Naive B cell (primary cell): ENCODE results near the gene DLG4. TPM values are rescaled to one million over a fixed set of nuclear protein-coding genes. Genes with fewer than 3 reads are reported as not detected.

Experiments
- ATAC-seq, 2 donors: fragments of 150-1000 bp; cut with Tn5 transposase; 2 replicates each; pipeline ENCODE4 v1.10.0; 2021; ENCODE audit warnings: low read depth in 2 of 2, mild to moderate bottlenecking in 2 of 2, moderate library complexity in 2 of 2
- DNase-seq: peaks from one replicate; pipeline ENCODE4 v3.0.0; 2022
- H3K27ac Mint-ChIP-seq, 6 donors: one replicate each; pipeline ENCODE4 v1.8.0; 2020 to 2022; ENCODE audit warnings: mild to moderate bottlenecking in 6 of 6, mixed read lengths in 6 of 6, moderate library complexity in 5 of 6, inconsistent platforms in 2 of 6
- H3K27me3 Mint-ChIP-seq, 3 donors: one replicate each; pipeline ENCODE4 v1.8.0; 2021 to 2022; ENCODE audit warnings: mixed read lengths in 3 of 3, mild to moderate bottlenecking in 1 of 3
- H3K36me3 Mint-ChIP-seq, 2 donors: one replicate each; pipeline ENCODE4 v1.8.0; 2020 to 2022; ENCODE audit warnings: mixed read lengths in 2 of 2, inconsistent platforms in 1 of 2, mild to moderate bottlenecking in 1 of 2
- H3K4me1 Mint-ChIP-seq, 3 donors: one replicate each; pipeline ENCODE4 v1.8.0; 2020 to 2022; ENCODE audit warnings: mixed read lengths in 3 of 3, inconsistent platforms in 1 of 3, mild to moderate bottlenecking in 1 of 3, moderate library complexity in 1 of 3
- H3K4me3 Mint-ChIP-seq, 8 donors: one replicate each; pipeline ENCODE4 v1.8.0; 2020 to 2022; ENCODE audit warnings: mild to moderate bottlenecking in 8 of 8, mixed read lengths in 8 of 8, moderate library complexity in 8 of 8, inconsistent platforms in 2 of 8
- H3K9me3 Mint-ChIP-seq, 7 donors: one replicate each; pipeline ENCODE4 v1.8.0; 2020 to 2022; ENCODE audit warnings: mixed read lengths in 7 of 7, mild to moderate bottlenecking in 5 of 7, inconsistent platforms in 2 of 7, moderate library complexity in 1 of 7
- polyA plus RNA-seq, 6 donors: library from polyadenylated mRNA; unstranded; fragments of 300-500 nt; fragmentation: Illumina TruSeq; gene quantifications; one replicate each; pipeline ENCODE4 v1.2.3, GENCODE V29; 2021; ENCODE audit warnings: low read depth in 6 of 6

Gene DLG4
- polyA plus RNA-seq, 6 donors from 2014 or later: 0.06 to 0.29 (median 0.22) TPM; not detected in 1

DNA sequence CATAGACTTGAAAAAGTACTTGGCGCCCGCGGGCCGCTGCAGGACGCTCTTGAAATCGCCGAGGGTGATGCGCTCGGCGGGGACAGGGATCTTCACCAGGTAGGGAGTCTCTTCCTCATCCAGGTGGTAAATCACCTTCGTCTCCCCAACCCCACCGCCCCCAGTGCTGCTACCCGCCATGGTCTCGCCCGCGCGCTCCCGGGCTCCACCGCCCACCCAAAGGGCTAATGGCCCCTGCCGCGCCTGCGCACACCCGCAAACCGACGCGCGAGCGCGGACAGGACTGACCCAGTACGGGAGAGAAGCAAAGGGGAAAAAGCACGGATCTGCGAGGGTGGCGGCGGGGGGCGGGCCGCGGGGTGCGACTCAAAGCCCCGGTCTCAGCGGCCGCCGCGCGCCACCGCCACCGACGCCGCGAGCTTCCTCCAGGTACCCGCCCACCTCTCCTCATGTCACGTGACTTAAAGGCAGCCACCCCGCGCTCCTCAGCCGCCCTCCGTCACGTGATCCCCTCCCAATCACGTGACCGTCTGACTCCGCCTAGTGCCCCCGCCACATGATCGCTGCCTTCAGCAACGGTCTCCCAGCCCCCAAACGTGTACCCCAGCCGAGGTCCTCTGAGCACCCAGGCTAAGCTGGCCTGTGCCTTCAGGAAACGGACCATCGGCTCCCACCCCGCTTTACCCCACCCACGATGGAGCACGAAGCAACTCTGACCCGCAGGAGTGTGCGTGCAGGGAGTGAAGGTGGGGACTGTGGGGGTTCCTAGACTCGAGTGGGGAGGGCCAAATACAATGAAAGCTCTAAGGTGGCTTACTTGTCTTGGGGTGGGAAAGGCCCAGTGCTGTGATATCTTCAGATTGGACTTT, 14.7 kb upstream of the DLG4 start, which contains the start of gene DVL2:
Gene DVL2 (minus strand): TSS at position 435 of the 869 bp plus-strand sequence. CDS start 255 bp downstream, at position 180.
- ATAC-seq (peak; percentile 60 to 65), DNase-seq (peak; percentile 95)
- Mint-ChIP-seq H3K4me3 (peak within 1 kb of the TSS; percentile 84 to 97 (median 92)), H3K4me1 (peaks cover 52 to 56% (median 52%) of the 10 kb centered on the region in 3 donors), H3K9me3 (no peaks in the 10 kb centered on the region), H3K27me3 (no peaks in the 10 kb centered on the region), H3K36me3 (peaks cover 0 to 8% of the 10 kb centered on the region in 2 donors), H3K27ac (peak within 1 kb of the TSS; percentile 61 to 97 (median 94))

GRCh38 chr17:7233701-7234082, 14.1 kb upstream of the DLG4 start:
- peak overlapping the region in 5 of 6 donors; percentile 81 to 97 (median 92) for H3K27ac Mint-ChIP-seq
- DNase-seq (no peak), ATAC-seq (peak in 1 of 2 donors; percentile 2)
- H3K27me3 Mint-ChIP-seq: no peaks in the 10 kb centered on the region
- H3K4me1 Mint-ChIP-seq: peaks cover 51 to 56% (median 52%) of the 10 kb centered on the region in 3 donors
- no peaks in the 10 kb centered on the region for H3K9me3 Mint-ChIP-seq
- peaks cover 0 to 8% of the 10 kb centered on the region in 2 donors for H3K36me3 Mint-ChIP-seq
- peak overlapping the region; percentile 84 to 97 (median 92) for H3K4me3 Mint-ChIP-seq

GRCh38 chr17:7232114-7232513, 12.5 kb upstream of the DLG4 start:
- H3K27ac Mint-ChIP-seq: peak overlapping the region in 1 of 6 donors; percentile 12
- DNase-seq (no peak), ATAC-seq (no peak)
- no peaks in the 10 kb centered on the region for H3K9me3 Mint-ChIP-seq
- H3K27me3 Mint-ChIP-seq: no peaks in the 10 kb centered on the region
- peaks cover 0 to 14% of the 10 kb centered on the region in 2 donors for H3K36me3 Mint-ChIP-seq
- H3K4me3 Mint-ChIP-seq: peak overlapping the region in 3 of 8 donors; percentile 8 to 23 (median 12)
- peaks cover 43 to 53% (median 48%) of the 10 kb centered on the region in 3 donors for H3K4me1 Mint-ChIP-seq

DNA sequence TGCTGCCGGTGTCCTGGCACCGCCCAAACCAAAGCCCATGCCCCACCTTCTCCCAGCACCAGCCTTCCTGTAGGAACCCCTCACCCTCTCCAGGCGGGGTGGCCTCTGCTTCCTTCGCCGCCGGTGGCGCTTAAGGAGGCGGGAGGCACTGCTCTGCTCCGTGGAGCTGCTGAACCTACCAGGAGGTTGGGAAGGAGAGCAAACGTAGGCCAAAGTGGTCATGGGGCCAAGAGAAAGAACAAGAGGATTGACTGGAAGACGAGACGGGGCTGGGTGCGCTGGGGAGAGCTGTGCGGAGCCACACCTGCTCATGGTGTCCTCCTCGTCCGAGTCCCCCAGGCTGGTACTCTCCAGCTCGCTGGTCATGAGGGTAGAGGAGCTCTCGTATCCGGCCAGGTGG, 9.9 kb upstream of the DLG4 start:
- Mint-ChIP-seq H3K27me3 (no peaks in the 10 kb centered on the region), H3K4me1 (peaks cover 23 to 26% (median 25%) of the 10 kb centered on the region in 3 donors), H3K9me3 (no peaks in the 10 kb centered on the region), H3K4me3 (no peak overlapping the region), H3K27ac (no peak overlapping the region), H3K36me3 (peaks cover 0 to 9% of the 10 kb centered on the region in 2 donors)
- no peak for DNase-seq
- ATAC-seq: no peak

- Mint-ChIP-seq H3K36me3 (peaks cover 0 to 9% of the 10 kb centered on the region in 2 donors), H3K27me3 (no peaks in the 10 kb centered on the region), H3K27ac (no peak overlapping the region), H3K9me3 (no peaks in the 10 kb centered on the region), H3K4me3 (no peak overlapping the region), H3K4me1 (peaks cover 21% of the 10 kb centered on the region in 3 donors)
- DNase-seq: no peak
- no peak for ATAC-seq
Measured at GRCh38 chr17:7228920-7229319, 9.3 kb upstream of the DLG4 start.

GRCh38 chr17:7226721-7227710, 7.4 kb upstream of the DLG4 start:
- Mint-ChIP-seq H3K9me3 (no peaks in the 10 kb centered on the region), H3K36me3 (peaks cover 0 to 9% of the 10 kb centered on the region in 2 donors), H3K4me3 (peak overlapping the region in 1 of 8 donors; percentile 6), H3K4me1 (peaks cover 3 to 6% (median 6%) of the 10 kb centered on the region in 3 donors), H3K27me3 (no peaks in the 10 kb centered on the region), H3K27ac (no peak overlapping the region)
- DNase-seq (no peak), ATAC-seq (no peak)

DNA sequence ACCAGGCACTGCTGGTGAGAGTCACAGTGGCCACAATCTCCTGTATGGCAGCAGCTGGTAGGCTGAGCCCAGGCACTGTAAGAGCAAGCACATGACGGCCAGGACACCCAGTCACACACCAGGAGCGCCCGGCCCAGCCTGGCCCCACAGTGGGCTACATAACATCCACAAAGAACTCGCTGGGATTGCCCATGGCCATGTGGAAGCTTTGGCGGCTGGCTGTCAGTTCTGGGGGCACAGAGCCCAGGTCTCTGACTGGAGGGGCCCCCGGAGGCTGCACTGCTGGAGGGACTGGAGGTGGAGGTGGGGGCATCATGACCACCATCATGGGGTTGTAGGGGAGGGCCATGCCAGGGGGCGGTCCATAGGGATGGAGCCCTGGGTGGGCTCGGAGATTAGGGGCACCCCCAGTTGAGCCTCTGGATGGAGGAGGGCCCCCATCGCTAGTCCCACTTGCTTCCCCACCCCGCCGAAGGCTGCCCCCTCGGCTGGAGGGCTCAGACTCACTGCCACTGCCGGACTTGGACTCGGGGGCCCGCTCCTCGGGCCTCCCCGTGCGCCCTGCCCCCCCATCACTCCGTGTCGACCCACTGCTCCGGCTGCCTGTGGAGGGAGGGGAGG, 6.2 kb upstream of the DLG4 start:
- no peak overlapping the region for H3K27ac Mint-ChIP-seq
- ATAC-seq (no peak), DNase-seq (no peak)
- peaks cover 0 to 9% of the 10 kb centered on the region in 2 donors for H3K36me3 Mint-ChIP-seq
- no peaks in the 10 kb centered on the region for H3K27me3 Mint-ChIP-seq
- H3K4me3 Mint-ChIP-seq: no peak overlapping the region
- H3K4me1 Mint-ChIP-seq: peaks cover 6 to 14% (median 8%) of the 10 kb centered on the region in 3 donors
- H3K9me3 Mint-ChIP-seq: no peaks in the 10 kb centered on the region

DNA sequence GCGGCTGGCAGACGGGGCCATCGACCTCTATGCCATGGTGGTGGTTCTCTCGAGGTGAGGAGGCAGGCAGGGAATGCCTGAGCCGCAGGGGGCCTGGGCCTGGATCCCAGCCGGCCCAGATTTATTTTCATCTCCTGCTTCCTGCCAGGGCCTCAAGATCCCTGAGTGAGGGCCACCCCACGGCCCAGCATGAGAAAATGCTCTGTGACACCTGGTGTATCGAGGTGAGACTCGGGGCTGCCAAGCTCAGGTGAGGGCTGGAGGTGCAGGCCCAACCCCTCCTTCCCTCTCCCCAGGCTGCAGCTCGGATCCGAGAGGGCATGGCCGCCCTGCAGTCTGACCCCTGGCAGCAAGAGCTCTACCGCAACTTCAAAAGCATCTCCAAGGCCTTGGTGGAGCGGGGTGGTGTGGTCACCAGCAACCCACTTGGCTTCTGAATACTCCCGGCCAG, 5.0 kb upstream of the DLG4 start:
- Mint-ChIP-seq H3K36me3 (peaks cover 0 to 9% of the 10 kb centered on the region in 2 donors), H3K9me3 (no peaks in the 10 kb centered on the region), H3K27me3 (no peaks in the 10 kb centered on the region), H3K4me1 (peaks cover 14 to 23% (median 14%) of the 10 kb centered on the region in 3 donors), H3K4me3 (peak overlapping the region in 1 of 8 donors; percentile 42), H3K27ac (no peak overlapping the region)
- ATAC-seq: no peak
- DNase-seq: no peak

- no peak for ATAC-seq
- H3K9me3 Mint-ChIP-seq: no peaks in the 10 kb centered on the region
- no peaks in the 10 kb centered on the region for H3K27me3 Mint-ChIP-seq
- H3K4me3 Mint-ChIP-seq: peak overlapping the region in 1 of 8 donors; percentile 6
- peaks cover 18 to 28% (median 20%) of the 10 kb centered on the region in 3 donors for H3K4me1 Mint-ChIP-seq
- H3K36me3 Mint-ChIP-seq: peaks cover 0 to 9% of the 10 kb centered on the region in 2 donors
- no peak overlapping the region for H3K27ac Mint-ChIP-seq
- no peak for DNase-seq
Measured at GRCh38 chr17:7224110-7224509, 4.5 kb upstream of the DLG4 start.

- DNase-seq: no peak
- no peak for ATAC-seq
- no peak overlapping the region for H3K4me3 Mint-ChIP-seq
- H3K4me1 Mint-ChIP-seq: peaks cover 22 to 36% (median 26%) of the 10 kb centered on the region in 3 donors
- peaks cover 0 to 9% of the 10 kb centered on the region in 2 donors for H3K36me3 Mint-ChIP-seq
- peak overlapping the region in 1 of 6 donors; percentile 6 for H3K27ac Mint-ChIP-seq
- no peaks in the 10 kb centered on the region for H3K9me3 Mint-ChIP-seq
- no peaks in the 10 kb centered on the region for H3K27me3 Mint-ChIP-seq
Measured at GRCh38 chr17:7223375-7223774, 3.7 kb upstream of the DLG4 start.

- H3K36me3 Mint-ChIP-seq: peaks cover 0 to 4% of the 10 kb centered on the region in 2 donors
- H3K27ac Mint-ChIP-seq: no peak overlapping the region
- DNase-seq (no peak), ATAC-seq (no peak)
- no peaks in the 10 kb centered on the region for H3K9me3 Mint-ChIP-seq
- peaks cover 22 to 40% (median 31%) of the 10 kb centered on the region in 3 donors for H3K4me1 Mint-ChIP-seq
- peak overlapping the region in 1 of 8 donors; percentile 38 for H3K4me3 Mint-ChIP-seq
- no peaks in the 10 kb centered on the region for H3K27me3 Mint-ChIP-seq
Measured at GRCh38 chr17:7222972-7223292, 3.3 kb upstream of the DLG4 start.

DNA sequence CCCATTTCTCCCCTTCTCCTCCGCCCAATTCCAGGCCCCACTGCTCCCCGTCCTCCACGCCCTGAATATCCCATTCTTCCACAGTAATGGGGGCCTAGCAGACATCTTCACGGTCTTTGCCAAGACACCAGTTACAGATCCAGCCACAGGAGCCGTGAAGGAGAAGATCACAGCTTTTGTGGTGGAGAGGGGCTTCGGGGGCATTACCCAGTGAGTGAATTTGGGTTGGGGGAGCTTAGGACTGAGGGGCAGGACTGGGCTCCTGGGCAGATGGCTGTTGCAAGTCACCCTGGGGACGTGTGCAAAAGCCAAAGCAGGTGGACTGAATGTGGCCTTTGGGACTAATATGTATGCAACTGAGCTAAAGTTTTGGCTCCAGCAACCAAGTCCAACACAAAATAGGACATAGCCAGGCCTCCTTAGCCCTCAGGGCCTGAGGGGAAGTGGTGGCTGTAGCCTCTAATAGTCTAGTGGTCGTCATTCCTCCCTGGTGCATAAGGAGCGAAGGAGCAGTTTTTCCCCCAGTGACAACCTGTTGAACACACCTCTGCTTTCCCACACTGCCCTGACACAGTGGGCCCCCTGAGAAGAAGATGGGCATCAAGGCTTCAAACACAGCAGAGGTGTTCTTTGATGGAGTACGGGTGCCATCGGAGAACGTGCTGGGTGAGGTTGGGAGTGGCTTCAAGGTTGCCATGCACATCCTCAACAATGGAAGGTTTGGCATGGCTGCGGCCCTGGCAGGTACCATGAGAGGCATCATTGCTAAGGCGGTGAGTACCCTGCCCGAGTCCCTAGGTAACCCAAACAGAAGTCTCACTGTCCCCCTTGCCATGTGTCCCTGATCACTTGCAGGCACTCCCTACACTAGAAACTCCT, 2.7 kb upstream of the DLG4 start:
- H3K4me3 Mint-ChIP-seq: peak overlapping the region in 3 of 8 donors; percentile 59 to 91 (median 74)
- no peaks in the 10 kb centered on the region for H3K36me3 Mint-ChIP-seq

More for the DNA sequence above, 2.7 kb upstream of the DLG4 start:
- ATAC-seq (no peak), DNase-seq (no peak)
- Mint-ChIP-seq H3K4me1 (peaks cover 26 to 45% (median 36%) of the 10 kb centered on the region in 3 donors), H3K27me3 (no peaks in the 10 kb centered on the region), H3K27ac (no peak overlapping the region), H3K9me3 (no peaks in the 10 kb centered on the region)
